Progenitor cell of endocrine pancreas (in vitro differentiated cells): ENCODE measurements around the gene SCUBE1. TPM values are rescaled to one million over a fixed set of nuclear protein-coding genes. Genes with fewer than 3 reads are reported as not detected.

Source experiments
- DNase-seq: peaks from one replicate; pipeline ENCODE4 v3.0.0; 2021; ENCODE audit warnings: low spot score; ENCODE audit not compliant: unreplicated experiment
- H3K27ac Mint-ChIP-seq: 2 replicates; pipeline ENCODE4 v1.8.0; 2021; ENCODE audit warnings: mild to moderate bottlenecking, moderate library complexity, mixed read lengths
- H3K27me3 Mint-ChIP-seq: 2 replicates; pipeline ENCODE4 v1.8.0; 2021; ENCODE audit warnings: mixed read lengths
- H3K36me3 Mint-ChIP-seq: 2 replicates; pipeline ENCODE4 v1.8.0; 2022; ENCODE audit warnings: mixed read lengths; ENCODE audit not compliant: insufficient read depth
- H3K4me1 Mint-ChIP-seq: 2 replicates; pipeline ENCODE4 v1.8.0; 2021; ENCODE audit warnings: low read depth, mixed read lengths
- H3K4me3 Mint-ChIP-seq: 2 replicates; pipeline ENCODE4 v1.8.0; 2021; ENCODE audit warnings: low read depth, mild to moderate bottlenecking, moderate library complexity, mixed read lengths
- H3K9me3 Mint-ChIP-seq: 2 replicates; pipeline ENCODE4 v1.8.0; 2021; ENCODE audit warnings: low read depth, mixed read lengths
- total RNA-seq: library from RNA; stranded (reverse); gene quantifications from 2 replicates; pipeline ENCODE4 v1.2.1, GENCODE V29; 2021
- TF ChIP-seq, protein P1 (sequence below): fragments of 200-600 bp; sonication (generic); IDR thresholded peaks from one replicate; pipeline ENCODE4 v1.5.0; 2021; ENCODE audit warnings: antibody characterized with exemption, mild to moderate bottlenecking; ENCODE audit not compliant: unreplicated experiment

SCUBE1 gene
- total RNA-seq, 1 donor from 2014 or later: 4.5 TPM

DNA sequence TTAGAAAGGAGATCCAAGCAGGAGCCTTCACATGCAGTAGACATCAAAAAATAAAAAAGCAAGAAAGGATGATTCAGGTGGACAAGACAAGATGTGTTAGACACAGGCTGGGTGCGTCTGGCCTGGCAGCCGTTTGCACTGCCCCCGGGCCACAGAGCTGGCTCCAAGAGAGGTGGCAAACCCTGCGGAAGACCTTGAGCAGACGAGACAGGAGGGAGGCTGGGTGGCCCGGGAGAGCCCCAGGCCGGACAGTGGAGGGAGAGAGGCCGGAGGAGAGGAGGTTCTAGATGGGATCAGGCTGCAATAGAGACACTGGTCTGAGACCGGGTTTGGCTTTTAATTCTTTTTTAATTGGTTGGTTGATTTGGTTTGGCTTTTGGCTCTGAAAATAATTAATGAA lies 86.6 kb downstream of the SCUBE1 start:
- Mint-ChIP-seq H3K27me3 (peaks cover 40% of the 10 kb centered on the region), H3K9me3 (no peaks in the 10 kb centered on the region), H3K4me3 (no peak overlapping the region), H3K27ac (no peak overlapping the region), H3K4me1 (peaks cover 1% of the 10 kb centered on the region), H3K36me3 (no peaks in the 10 kb centered on the region)
- TF ChIP-seq, protein P1, sequence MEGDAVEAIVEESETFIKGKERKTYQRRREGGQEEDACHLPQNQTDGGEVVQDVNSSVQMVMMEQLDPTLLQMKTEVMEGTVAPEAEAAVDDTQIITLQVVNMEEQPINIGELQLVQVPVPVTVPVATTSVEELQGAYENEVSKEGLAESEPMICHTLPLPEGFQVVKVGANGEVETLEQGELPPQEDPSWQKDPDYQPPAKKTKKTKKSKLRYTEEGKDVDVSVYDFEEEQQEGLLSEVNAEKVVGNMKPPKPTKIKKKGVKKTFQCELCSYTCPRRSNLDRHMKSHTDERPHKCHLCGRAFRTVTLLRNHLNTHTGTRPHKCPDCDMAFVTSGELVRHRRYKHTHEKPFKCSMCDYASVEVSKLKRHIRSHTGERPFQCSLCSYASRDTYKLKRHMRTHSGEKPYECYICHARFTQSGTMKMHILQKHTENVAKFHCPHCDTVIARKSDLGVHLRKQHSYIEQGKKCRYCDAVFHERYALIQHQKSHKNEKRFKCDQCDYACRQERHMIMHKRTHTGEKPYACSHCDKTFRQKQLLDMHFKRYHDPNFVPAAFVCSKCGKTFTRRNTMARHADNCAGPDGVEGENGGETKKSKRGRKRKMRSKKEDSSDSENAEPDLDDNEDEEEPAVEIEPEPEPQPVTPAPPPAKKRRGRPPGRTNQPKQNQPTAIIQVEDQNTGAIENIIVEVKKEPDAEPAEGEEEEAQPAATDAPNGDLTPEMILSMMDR: no peak
- DNase-seq: no peak

DNA sequence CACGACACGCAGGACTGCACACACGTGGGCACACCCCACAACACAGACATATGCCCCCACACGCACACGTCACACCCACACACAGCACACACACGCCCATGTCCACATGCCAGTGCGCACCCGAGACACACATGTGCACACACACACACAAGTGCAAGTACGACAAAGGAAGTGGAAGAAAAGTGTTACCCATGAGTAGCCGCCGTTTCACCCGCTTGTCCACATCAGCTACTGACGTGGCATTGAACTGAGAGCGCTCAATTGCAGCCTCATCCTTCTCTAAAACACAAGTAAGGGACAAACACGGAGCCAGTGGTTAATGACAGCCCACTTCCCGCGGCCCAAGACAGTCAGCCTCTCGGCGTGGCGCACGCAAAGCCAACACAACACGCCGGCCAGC lies 87.9 kb downstream of the SCUBE1 start:
- TF ChIP-seq, protein P1: no peak
- no peaks in the 10 kb centered on the region for H3K9me3 Mint-ChIP-seq
- peaks cover 38% of the 10 kb centered on the region for H3K27me3 Mint-ChIP-seq
- H3K4me1 Mint-ChIP-seq: peaks cover 1% of the 10 kb centered on the region
- H3K4me3 Mint-ChIP-seq: no peak overlapping the region
- H3K36me3 Mint-ChIP-seq: no peaks in the 10 kb centered on the region
- no peak overlapping the region for H3K27ac Mint-ChIP-seq
- DNase-seq: no peak

DNA sequence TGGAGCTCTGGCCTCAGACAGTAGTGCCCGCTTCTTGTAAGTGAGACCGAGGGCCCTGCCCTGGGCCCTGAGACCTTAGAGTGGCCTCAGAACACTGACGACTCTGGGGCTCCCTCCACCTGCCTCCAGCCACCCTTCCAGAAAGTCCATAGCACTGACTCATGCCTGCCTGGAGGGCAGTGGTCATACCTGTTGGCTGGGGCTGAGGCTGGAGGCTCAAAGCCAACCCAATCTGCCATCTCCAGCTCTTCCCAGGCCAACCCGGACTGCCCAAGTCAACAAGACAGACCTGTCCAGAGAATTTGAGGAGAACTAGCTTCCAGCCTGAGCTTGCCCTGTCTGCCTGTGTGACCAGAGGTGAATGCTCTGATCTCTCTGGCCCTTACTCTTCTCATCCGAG lies 89.3 kb downstream of the SCUBE1 start:
- Mint-ChIP-seq H3K27ac (no peak overlapping the region), H3K36me3 (no peaks in the 10 kb centered on the region)
- TF ChIP-seq, protein P1: no peak

DNA sequence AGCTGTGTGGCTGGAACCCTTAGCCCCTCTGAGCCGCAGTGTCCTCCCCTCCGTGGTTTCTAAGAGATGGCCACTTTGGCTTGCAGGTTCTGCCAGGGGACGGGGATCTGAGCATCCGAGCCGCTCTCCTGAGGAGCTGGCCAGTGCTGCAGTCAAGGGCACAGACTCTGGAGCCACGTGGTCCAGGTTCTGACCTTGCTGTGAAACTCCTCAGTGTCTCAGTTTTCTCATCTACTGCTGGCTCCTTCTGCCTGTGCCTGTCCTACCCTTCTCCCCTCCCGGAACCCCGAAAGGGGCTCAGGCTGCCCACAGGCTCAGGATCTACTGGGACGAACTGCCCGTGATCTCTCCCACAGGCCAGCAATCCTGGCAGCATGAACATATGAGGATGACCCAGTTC lies 90.9 kb downstream of the SCUBE1 start:
- Mint-ChIP-seq H3K4me1 (peaks cover 1% of the 10 kb centered on the region), H3K4me3 (no peak overlapping the region), H3K27ac (no peak overlapping the region), H3K27me3 (peaks cover 37% of the 10 kb centered on the region), H3K36me3 (no peaks in the 10 kb centered on the region), H3K9me3 (no peaks in the 10 kb centered on the region)
- TF ChIP-seq, protein P1: no peak
- no peak for DNase-seq

More for the DNA sequence above, 89.3 kb downstream of the SCUBE1 start:
- peaks cover 1% of the 10 kb centered on the region for H3K4me1 Mint-ChIP-seq
- no peak overlapping the region for H3K4me3 Mint-ChIP-seq
- DNase-seq: no peak
- no peaks in the 10 kb centered on the region for H3K9me3 Mint-ChIP-seq
- peaks cover 36% of the 10 kb centered on the region for H3K27me3 Mint-ChIP-seq

DNA sequence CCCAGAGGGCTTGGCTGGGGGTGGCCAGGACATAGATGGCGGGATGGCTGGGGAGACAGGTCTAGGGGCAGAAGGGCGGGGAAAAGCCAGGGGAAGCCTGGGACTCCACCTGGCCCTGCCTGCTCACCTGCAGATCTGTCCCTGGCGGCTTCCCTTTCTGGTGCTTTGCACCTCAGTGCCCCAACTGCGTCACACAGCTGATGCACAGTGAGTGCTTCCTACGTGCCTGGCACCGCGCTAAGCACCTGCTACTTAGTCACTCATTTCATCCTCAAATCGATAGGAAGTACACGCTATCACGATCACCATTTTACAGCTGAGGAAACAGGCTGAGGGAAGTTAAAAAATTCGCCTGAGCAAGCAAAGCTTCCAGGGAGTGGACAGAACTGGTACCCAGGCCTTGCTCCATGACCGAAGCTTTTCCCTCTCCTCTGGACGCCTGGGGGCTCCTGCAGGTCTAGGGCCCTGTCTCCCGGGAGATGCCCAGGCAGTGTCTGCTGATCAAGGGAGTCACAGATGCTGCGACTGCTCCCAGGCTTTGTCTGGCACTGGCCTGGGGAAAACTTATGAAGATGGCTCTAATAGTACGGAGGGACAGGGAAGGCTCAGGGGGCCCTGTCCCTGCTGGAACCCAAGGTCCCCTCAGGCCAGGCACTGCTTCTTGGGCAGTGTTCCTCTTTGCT lies 93.2 kb downstream of the SCUBE1 start:
- no peak for DNase-seq
- Mint-ChIP-seq H3K27ac (no peak overlapping the region), H3K4me3 (no peak overlapping the region), H3K36me3 (no peaks in the 10 kb centered on the region), H3K27me3 (peaks cover 19% of the 10 kb centered on the region), H3K9me3 (no peaks in the 10 kb centered on the region), H3K4me1 (peaks cover 1% of the 10 kb centered on the region)
- TF ChIP-seq, protein P1: no peak
